ENCODE results near the gene CCDC141.

CCDC141 gene

GRCh38 chr2:178824181-178824580 is 225.8 kb downstream of the CCDC141 start:
- no peak for DNase-seq

- DNase-seq: no peak
Observed at GRCh38 chr2:178819992-178820391, 229.9 kb downstream of the CCDC141 start.

- no peak for DNase-seq
Observed at GRCh38 chr2:178819147-178819875, 230.6 kb downstream of the CCDC141 start.

- no peak for DNase-seq
Observed at GRCh38 chr2:178811901-178812300, 238.0 kb downstream of the CCDC141 start.

GRCh38 chr2:178811045-178811444 is 238.9 kb downstream of the CCDC141 start:
- DNase-seq: no peak

GRCh38 chr2:178810422-178810821 is 239.5 kb downstream of the CCDC141 start:
- no peak for DNase-seq

- no peak for DNase-seq
Observed at GRCh38 chr2:178807227-178808008, 242.5 kb downstream of the CCDC141 start, which contains the start of gene TTN. Gene TTN, minus strand, starts transcription at chr2:178807423. Its CDS starts 2,781 bp downstream, at chr2:178804642.

- no peak for DNase-seq
Observed at GRCh38 chr2:178806543-178806942, 243.4 kb downstream of the CCDC141 start.

- no peak for DNase-seq
Observed at GRCh38 chr2:178805457-178805856, 244.5 kb downstream of the CCDC141 start.

- no peak for DNase-seq
Observed at GRCh38 chr2:178804791-178805190, 245.1 kb downstream of the CCDC141 start.

GRCh38 chr2:178800510-178800909 is 249.4 kb downstream of the CCDC141 start:
- DNase-seq: no peak

GRCh38 chr2:178799305-178799704 is 250.6 kb downstream of the CCDC141 start:
- DNase-seq: no peak

- DNase-seq: no peak
Observed at GRCh38 chr2:178796079-178796677, 253.8 kb downstream of the CCDC141 start.

- no peak for DNase-seq
Observed at GRCh38 chr2:178787934-178788333, 262.0 kb downstream of the CCDC141 start.

- no peak for DNase-seq
Observed at GRCh38 chr2:178787155-178787554, 262.8 kb downstream of the CCDC141 start.

GRCh38 chr2:178783889-178784288 is 266.0 kb downstream of the CCDC141 start:
- no peak for DNase-seq

GRCh38 chr2:178782236-178782635 is 267.7 kb downstream of the CCDC141 start:
- no peak for DNase-seq

Measured in GDM1 (cell line).